ENCODE measurements around the gene VWA5B1.

GRCh38 chr1:20346433-20346832 is 55.8 kb downstream of the VWA5B1 start:
- TF ChIP-seq POLR2A (IDR thresholded peaks at IDR 0.05; ENCODE audit: low read length) (no peak), GATA1 (IDR thresholded peaks at IDR 0.05; ENCODE audit: low read depth, low read length) (no peak)
